Thyroid gland (tissue), 4 donors: Measurements from ENCODE around the gene MYH10.

Experiments
- CTCF ChIP-seq, 6 experiments: fragments of 200-600 bp in 3 of 6; fragments of 450-650 bp in 3 of 6; sonication (generic) in 3 of 6; IDR thresholded peaks; one replicate each; pipeline ENCODE4 v1.5.1; 2016 to 2019; ENCODE audit warnings: antibody characterized with exemption in 6 of 6, mild to moderate bottlenecking in 2 of 6, inconsistent platforms in 1 of 6, moderate library complexity in 1 of 6
- POLR2A ChIP-seq, 2 donors: fragments of 450-650 bp; IDR thresholded peaks; one replicate each; pipeline ENCODE4 v1.6.1; 2017; ENCODE audit warnings: antibody characterized with exemption in 2 of 2, mild to moderate bottlenecking in 2 of 2, moderate library complexity in 1 of 2

- no peak for TF ChIP-seq CTCF (IDR thresholded peaks at IDR 0.05)
- TF ChIP-seq POLR2A (IDR thresholded peaks at IDR 0.05), result no peak
These were observed 44.1 kb upstream of the MYH10 start for GRCh38 chr17:8674344-8675305.
